Liver (tissue), 3 donors: ENCODE measurements around the gene MEGF11.

Experiments used
- EGR1 ChIP-seq, 2 donors: IDR thresholded peaks; 2 replicates each; pipeline ENCODE4 v1.6.1; 2016 to 2018; ENCODE audit warnings: antibody characterized with exemption in 2 of 2, low read depth in 2 of 2
- FOXA1 ChIP-seq: IDR thresholded peaks from 2 replicates; pipeline ENCODE4 v1.6.1; 2016; ENCODE audit warnings: antibody characterized with exemption
- GABPA ChIP-seq, 2 donors: IDR thresholded peaks in 1 of 2; conservative IDR thresholded peaks in 1 of 2; 2 replicates each; pipeline ENCODE4 v1.6.1; 2016; ENCODE audit warnings: antibody characterized with exemption in 2 of 2, mild to moderate bottlenecking in 1 of 2, moderate library complexity in 1 of 2
- JUND ChIP-seq, 2 donors: IDR thresholded peaks; 2 replicates each; pipeline ENCODE4 v1.6.1; 2016; ENCODE audit warnings: antibody characterized with exemption in 2 of 2
- RXRA ChIP-seq, 2 donors: IDR thresholded peaks; 2 replicates each; pipeline ENCODE4 v1.6.1; 2017 to 2018; ENCODE audit warnings: antibody characterized with exemption in 2 of 2, mild to moderate bottlenecking in 1 of 2
- SP1 ChIP-seq: IDR thresholded peaks from 2 replicates; pipeline ENCODE4 v1.6.1; 2018; ENCODE audit warnings: antibody characterized with exemption, mild to moderate bottlenecking
- TAF1 ChIP-seq: conservative IDR thresholded peaks from 2 replicates; pipeline ENCODE4 v1.6.1; 2016; ENCODE audit warnings: antibody characterized with exemption, mild to moderate bottlenecking
- YY1 ChIP-seq: IDR thresholded peaks from 2 replicates; pipeline ENCODE4 v1.6.1; 2016; ENCODE audit warnings: antibody characterized with exemption, mild to moderate bottlenecking
- TF ChIP-seq, protein P1 (sequence below): IDR thresholded peaks from 2 replicates; pipeline ENCODE4 v1.6.1; 2016; ENCODE audit warnings: antibody characterized with exemption
- TF ChIP-seq, protein P2 (sequence below): fragments of 150-350 bp; IDR thresholded peaks from 2 replicates; pipeline ENCODE4 v1.5.1; 2017; ENCODE audit warnings: improper control_type of control experiment, low read depth, low read length; ENCODE audit not compliant: missing input control
- TF ChIP-seq, protein P3 (sequence below): IDR thresholded peaks from 2 replicates; pipeline ENCODE4 v1.6.1; 2016; ENCODE audit warnings: antibody characterized with exemption, mild to moderate bottlenecking
- TF ChIP-seq, protein P4 (sequence below): IDR thresholded peaks from 2 replicates; pipeline ENCODE4 v1.6.1; 2016; ENCODE audit warnings: antibody characterized with exemption
- TF ChIP-seq, protein P5 (sequence below): IDR thresholded peaks from 2 replicates; pipeline ENCODE4 v1.6.1; 2016; ENCODE audit warnings: antibody characterized with exemption
- donor health status: healthy.
- donor health status: healthy.

DNA sequence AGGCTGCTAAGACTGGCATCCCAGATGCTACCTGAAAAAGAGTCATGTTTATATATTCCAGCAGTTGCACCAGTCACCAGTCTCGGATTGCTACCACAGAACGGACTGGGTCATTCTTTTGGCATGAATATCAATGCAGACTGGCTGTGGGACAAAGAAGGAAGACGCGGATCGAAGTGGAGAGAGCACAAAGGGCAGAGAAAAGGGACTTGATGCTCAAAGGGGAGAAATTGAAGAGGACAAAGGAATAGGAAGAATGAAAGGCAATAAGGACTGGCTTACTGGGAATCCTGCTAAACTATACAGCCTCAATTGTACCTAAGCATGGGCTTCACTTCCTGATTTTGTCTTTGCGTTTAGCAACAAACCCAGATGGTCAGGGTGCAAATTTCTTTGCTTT lies 24.5 kb upstream of the MEGF11 start:
- TF ChIP-seq, protein P1, sequence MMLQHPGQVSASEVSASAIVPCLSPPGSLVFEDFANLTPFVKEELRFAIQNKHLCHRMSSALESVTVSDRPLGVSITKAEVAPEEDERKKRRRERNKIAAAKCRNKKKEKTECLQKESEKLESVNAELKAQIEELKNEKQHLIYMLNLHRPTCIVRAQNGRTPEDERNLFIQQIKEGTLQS: no peak
- no peak for TF ChIP-seq SP1
- TF ChIP-seq, protein P2, sequence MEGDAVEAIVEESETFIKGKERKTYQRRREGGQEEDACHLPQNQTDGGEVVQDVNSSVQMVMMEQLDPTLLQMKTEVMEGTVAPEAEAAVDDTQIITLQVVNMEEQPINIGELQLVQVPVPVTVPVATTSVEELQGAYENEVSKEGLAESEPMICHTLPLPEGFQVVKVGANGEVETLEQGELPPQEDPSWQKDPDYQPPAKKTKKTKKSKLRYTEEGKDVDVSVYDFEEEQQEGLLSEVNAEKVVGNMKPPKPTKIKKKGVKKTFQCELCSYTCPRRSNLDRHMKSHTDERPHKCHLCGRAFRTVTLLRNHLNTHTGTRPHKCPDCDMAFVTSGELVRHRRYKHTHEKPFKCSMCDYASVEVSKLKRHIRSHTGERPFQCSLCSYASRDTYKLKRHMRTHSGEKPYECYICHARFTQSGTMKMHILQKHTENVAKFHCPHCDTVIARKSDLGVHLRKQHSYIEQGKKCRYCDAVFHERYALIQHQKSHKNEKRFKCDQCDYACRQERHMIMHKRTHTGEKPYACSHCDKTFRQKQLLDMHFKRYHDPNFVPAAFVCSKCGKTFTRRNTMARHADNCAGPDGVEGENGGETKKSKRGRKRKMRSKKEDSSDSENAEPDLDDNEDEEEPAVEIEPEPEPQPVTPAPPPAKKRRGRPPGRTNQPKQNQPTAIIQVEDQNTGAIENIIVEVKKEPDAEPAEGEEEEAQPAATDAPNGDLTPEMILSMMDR: no peak
- TF ChIP-seq, protein P3, sequence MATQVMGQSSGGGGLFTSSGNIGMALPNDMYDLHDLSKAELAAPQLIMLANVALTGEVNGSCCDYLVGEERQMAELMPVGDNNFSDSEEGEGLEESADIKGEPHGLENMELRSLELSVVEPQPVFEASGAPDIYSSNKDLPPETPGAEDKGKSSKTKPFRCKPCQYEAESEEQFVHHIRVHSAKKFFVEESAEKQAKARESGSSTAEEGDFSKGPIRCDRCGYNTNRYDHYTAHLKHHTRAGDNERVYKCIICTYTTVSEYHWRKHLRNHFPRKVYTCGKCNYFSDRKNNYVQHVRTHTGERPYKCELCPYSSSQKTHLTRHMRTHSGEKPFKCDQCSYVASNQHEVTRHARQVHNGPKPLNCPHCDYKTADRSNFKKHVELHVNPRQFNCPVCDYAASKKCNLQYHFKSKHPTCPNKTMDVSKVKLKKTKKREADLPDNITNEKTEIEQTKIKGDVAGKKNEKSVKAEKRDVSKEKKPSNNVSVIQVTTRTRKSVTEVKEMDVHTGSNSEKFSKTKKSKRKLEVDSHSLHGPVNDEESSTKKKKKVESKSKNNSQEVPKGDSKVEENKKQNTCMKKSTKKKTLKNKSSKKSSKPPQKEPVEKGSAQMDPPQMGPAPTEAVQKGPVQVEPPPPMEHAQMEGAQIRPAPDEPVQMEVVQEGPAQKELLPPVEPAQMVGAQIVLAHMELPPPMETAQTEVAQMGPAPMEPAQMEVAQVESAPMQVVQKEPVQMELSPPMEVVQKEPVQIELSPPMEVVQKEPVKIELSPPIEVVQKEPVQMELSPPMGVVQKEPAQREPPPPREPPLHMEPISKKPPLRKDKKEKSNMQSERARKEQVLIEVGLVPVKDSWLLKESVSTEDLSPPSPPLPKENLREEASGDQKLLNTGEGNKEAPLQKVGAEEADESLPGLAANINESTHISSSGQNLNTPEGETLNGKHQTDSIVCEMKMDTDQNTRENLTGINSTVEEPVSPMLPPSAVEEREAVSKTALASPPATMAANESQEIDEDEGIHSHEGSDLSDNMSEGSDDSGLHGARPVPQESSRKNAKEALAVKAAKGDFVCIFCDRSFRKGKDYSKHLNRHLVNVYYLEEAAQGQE: no peak
- no peak for TF ChIP-seq TAF1
- TF ChIP-seq JUND (IDR thresholded peaks at IDR 0.05): no peak
- TF ChIP-seq, protein P4, sequence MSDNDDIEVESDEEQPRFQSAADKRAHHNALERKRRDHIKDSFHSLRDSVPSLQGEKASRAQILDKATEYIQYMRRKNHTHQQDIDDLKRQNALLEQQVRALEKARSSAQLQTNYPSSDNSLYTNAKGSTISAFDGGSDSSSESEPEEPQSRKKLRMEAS: no peak
- TF ChIP-seq GABPA (IDR thresholded peaks at IDR 0.05 in 1 of 2, conservative IDR thresholded peaks at IDR 0.05 in 1 of 2): no peak
- no peak for TF ChIP-seq FOXA1
- TF ChIP-seq EGR1 (IDR thresholded peaks at IDR 0.05; ENCODE audit: low read depth in 2 of 2): no peak
- TF ChIP-seq YY1: no peak
- TF ChIP-seq, protein P5, sequence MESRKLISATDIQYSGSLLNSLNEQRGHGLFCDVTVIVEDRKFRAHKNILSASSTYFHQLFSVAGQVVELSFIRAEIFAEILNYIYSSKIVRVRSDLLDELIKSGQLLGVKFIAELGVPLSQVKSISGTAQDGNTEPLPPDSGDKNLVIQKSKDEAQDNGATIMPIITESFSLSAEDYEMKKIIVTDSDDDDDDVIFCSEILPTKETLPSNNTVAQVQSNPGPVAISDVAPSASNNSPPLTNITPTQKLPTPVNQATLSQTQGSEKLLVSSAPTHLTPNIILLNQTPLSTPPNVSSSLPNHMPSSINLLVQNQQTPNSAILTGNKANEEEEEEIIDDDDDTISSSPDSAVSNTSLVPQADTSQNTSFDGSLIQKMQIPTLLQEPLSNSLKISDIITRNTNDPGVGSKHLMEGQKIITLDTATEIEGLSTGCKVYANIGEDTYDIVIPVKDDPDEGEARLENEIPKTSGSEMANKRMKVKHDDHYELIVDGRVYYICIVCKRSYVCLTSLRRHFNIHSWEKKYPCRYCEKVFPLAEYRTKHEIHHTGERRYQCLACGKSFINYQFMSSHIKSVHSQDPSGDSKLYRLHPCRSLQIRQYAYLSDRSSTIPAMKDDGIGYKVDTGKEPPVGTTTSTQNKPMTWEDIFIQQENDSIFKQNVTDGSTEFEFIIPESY: no peak
- no peak for TF ChIP-seq RXRA (IDR thresholded peaks at IDR 0.05)
